Stimulated activated CD8-positive, alpha-beta memory T cell treated with anti-CD3 and anti-CD28 coated beads, Interleukin-2, amount 100 ng/mL, for 48 hours (primary cell): Measurements from ENCODE around the gene SIAH3.
A peak's percentile ranks its signal among the peaks of the same experiment; 100 is the strongest.

Source experiments
- DNase-seq, 2 donors: peaks; one replicate each; pipeline ENCODE4 v3.0.0-alpha.2; 2020; ENCODE audit warnings: low read depth in 2 of 2

Gene SIAH3

DNA sequence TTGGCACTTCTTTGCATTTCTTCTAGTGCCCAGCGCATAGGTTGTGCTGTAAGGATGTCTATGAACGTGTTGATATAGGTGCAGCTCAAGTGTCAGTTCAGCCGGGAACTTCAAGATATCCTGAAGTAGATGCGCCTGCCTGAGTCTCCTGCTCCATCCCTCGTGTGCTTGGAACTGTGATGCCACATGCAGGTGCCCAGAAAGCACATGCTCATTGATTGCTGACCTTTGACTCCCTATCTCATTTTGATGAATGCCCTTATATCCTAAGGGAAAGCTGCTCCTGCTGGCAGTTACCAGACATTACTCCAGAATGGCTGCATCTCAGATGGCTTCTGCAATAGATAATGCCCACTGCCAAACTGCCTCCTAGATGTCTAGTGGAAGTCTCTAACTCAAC lies 108.6 kb downstream of the SIAH3 start:
- DNase-seq, result no peak

DNA sequence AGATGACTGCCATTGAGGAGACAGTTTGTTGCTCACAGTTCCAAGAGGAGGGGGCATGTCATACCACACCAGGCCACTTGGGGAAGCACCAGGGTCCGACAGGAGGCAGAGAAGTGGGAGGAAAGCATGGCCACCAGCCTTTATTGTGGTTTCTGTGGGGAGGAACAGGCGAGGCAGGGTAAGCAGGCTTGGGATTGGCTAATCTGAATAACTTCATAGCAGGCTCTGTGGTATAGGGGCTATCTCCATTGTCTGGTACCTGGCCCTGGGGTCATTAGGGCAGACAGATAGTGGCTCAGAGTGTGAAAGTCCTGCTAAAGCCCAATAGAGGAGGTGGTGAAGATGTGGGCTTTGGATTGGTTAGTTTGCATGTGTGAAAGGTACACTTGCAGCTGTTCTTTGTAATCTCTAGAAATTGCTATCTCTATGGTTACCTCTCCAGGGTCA lies 114.0 kb downstream of the SIAH3 start:
- peak in 1 of 2 donors; percentile 8 for DNase-seq

DNA sequence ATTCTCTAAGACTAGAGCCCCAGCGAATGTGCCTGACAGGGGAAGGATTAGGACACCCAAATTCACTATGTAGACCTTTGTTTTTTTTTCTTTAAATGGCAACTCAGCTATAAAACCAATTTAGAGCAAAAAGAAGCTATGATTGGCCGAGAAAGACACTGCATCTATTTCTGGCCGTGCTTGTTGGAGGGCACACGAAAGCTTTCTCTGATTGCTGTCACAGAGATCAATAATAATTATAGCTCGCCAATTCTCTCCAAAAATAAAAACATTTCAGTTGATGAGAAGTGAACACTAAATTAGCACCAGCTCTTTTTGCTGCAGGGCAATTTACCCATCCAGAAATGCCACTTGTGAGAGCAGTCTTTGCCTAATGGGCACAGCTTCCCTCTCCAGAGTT lies 118.2 kb downstream of the SIAH3 start:
- DNase-seq, result no peak

DNA sequence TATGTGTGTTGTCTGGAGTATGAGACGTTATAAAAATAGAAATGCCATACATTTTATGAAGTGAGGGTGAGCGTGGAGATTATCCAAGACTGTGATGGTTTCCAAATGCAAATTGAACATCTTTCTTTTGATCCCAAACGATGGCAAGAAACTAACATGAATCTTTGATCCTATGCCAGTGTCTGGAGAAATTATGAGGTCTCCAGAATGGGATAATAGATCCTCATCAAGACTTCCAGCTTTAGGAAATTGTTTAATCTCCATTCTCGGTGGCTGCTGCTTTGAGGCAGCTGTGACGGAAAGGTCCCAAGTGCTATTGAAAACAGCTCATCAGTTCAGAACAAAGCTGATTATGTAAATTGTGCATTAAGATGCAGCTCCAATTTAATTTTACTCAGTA lies 118.6 kb downstream of the SIAH3 start:
- no peak for DNase-seq

DNA sequence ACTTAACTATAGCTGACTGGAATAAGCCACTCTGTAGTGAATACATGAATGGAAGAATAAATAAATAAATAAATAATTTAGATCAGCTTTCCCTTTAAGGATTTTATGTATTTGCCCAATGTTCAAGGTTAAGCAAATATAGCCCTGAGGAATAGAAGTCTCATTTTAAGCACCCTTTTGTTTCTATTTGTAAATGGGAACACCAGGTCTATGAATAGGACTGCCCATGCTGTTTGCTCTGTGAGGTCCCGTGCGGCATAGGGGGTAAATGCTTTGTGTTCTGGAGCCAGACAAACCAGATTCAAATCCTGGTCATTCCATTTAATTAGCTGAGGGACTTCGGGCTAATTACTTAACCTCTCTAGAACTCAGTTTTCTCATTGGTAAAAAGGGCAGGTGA lies 120.1 kb downstream of the SIAH3 start:
- no peak for DNase-seq

DNA sequence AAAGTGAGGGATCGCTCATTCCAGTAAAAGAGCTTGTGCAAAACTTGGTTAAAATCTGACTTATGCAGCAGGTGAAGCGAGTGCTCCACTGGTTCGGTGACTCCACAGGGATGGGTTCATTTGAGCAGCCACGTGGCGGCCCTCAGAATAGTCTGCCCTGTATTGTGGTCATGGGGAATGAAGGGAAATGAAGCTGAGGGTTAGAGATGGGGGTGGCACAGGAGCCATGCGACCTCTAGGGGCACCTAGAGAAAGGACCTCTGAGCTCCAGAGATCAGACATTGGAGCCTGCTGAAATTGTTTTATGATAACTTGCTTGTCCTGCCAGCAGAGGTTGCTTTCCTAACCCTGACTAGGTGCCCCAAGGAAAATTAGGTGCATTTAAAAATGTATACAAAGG lies 122.8 kb downstream of the SIAH3 start:
- DNase-seq, result no peak
